HG03342 (cell line): ENCODE results near the gene PLXNA4.

Experiments used
- ATAC-seq: cut with Tn5 transposase; IDR thresholded peaks from one replicate; pipeline ENCODE4 v1.9.1; 2021; ENCODE audit warnings: mild to moderate bottlenecking, moderate library complexity; ENCODE audit not compliant: unreplicated experiment

PLXNA4 gene

GRCh38 chr7:132592936-132593335 is 16.7 kb upstream of the PLXNA4 start:
- ATAC-seq, result no peak

- no peak for ATAC-seq
These were observed 16.1 kb upstream of the PLXNA4 start for GRCh38 chr7:132592231-132592920.

DNA sequence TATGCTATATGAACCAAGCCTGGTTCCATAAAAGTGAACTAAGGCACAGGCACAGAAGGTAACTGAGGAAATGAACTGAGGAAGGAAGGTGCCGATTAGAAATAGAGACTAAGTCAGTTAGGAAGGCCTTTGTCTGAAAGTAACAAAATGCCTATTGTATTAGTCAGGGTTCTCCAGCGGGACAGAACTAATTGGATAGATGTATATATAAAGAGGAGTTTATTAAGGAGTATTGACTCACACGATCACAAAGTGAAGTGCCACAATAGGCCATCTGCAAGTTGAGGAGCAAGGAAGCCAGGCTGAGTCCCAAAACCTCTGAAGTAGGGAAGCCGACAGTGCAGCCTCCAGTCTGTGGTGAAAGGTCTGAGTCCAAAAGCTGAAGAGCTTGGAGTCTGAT is 13.9 kb upstream of the PLXNA4 start:
- no peak for ATAC-seq

DNA sequence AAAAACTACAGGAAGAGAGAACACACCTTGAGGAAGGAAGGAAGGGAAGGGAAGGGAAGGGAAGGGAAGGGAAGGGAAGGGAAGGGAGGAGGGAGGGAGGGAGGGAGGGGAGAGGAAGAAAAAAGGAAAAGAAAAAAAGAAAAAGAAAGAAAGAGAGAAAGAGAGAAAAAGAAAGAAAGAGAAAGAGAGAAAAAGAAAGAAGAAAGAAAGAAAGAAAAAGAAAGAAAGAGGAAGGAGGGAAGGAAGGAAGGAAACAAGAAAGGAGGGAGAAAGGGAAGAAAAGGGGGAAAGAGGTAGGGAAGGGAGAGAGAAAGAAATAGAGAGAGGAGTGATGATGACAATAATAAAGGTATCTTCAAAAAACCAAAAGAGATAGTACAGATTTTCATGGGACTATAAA is 12.3 kb upstream of the PLXNA4 start:
- no peak for ATAC-seq

GRCh38 chr7:132584796-132585494 is 8.7 kb upstream of the PLXNA4 start:
- no peak for ATAC-seq

GRCh38 chr7:132581431-132581830 is 5.2 kb upstream of the PLXNA4 start:
- ATAC-seq, result no peak

GRCh38 chr7:132580717-132581285 is 4.5 kb upstream of the PLXNA4 start:
- ATAC-seq, result peak; percentile 69

DNA sequence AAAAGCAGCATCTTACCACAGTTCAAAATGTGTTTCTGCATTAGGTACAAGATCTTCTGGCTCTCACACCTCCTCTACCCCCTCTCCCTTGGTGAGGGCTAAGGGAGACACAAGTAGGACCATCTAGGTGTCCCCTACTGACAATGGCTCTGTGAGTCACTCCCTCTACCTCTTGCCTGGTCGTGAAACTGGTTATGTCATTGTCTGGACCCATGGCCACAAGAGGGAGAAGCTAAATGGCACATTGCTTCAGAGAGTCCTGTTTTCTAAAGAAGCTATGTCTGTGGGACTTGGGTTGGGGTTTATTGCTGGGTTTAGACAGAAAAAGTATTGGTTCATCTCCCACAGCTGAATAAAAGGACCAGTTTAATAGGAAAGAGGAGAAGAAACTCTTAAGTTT is 4.0 kb upstream of the PLXNA4 start:
- no peak for ATAC-seq

DNA sequence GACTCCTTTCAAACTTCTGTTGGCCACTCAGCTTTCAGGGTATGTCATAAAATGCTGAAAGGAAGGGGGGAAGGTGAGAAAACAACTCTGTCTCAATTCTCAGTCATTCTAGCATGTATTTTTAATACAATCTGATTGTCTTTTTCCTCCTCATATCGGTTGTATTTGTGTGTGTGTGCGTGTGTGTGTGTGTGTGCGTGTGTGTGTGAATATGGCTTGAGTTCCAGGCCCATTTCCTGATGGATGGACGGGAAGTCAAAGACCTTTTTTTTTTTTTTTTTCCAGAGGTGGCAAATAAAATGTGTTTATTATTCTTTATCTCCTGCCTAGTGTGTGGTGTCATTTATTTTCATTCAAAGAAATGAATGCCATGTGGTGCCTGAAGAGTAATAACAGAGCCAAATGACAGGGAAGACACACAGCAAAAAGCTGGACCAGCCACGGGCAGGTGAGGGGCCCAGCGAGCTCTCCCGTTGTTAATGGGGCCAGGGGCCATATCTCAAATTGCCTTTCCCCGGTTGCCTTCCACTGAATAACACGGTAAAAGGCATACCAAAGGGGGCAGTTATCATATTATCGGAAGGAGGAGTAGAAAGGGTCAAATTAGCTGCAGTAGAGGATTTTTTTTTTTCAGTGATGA is 3.1 kb upstream of the PLXNA4 start:
- ATAC-seq, result no peak

- ATAC-seq, result no peak
These were observed 2.6 kb upstream of the PLXNA4 start for GRCh38 chr7:132578826-132579225.

DNA sequence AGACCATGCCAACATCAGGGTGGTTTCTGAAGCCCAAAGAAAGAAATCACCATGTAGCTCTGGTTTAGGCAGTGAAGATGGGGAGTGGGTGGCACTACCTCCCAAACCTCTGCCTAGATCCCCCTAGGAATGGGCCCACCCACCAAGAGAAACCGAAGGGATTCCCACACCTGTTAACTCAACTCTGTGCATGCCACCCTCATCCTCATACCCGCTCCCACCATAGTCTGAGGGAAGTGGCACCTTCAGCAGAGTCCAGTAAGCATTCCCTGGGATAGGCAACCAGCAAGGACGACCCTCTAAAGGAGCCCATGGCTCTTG is 1.7 kb upstream of the PLXNA4 start:
- ATAC-seq, result no peak

- ATAC-seq, result no peak
These were observed 1.2 kb upstream of the PLXNA4 start for GRCh38 chr7:132577206-132578049.

DNA sequence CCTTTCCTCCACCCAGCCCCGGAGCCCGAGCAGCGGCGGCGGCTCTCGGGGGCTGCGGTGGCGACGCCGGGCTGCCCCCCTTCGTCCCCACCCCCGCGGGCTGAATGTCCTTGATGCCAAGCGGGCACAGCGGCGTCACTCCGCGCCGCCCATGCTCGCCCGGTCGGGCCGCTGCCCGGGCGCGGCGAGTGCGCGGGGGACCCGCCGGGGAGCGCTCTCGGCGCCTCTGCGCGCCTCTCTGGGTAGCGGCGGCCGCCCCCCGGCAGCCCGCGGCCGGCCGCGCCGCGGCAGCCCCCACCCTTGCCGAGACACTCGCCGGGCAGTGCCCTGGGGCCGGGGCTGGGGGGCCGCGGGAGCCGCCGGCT is 433 bp upstream of the PLXNA4 start:
- no peak for ATAC-seq

GRCh38 chr7:132575419-132575981 is 770 bp downstream of the PLXNA4 start:
- ATAC-seq, result no peak

GRCh38 chr7:132574223-132574622 is 2.0 kb downstream of the PLXNA4 start:
- no peak for ATAC-seq

DNA sequence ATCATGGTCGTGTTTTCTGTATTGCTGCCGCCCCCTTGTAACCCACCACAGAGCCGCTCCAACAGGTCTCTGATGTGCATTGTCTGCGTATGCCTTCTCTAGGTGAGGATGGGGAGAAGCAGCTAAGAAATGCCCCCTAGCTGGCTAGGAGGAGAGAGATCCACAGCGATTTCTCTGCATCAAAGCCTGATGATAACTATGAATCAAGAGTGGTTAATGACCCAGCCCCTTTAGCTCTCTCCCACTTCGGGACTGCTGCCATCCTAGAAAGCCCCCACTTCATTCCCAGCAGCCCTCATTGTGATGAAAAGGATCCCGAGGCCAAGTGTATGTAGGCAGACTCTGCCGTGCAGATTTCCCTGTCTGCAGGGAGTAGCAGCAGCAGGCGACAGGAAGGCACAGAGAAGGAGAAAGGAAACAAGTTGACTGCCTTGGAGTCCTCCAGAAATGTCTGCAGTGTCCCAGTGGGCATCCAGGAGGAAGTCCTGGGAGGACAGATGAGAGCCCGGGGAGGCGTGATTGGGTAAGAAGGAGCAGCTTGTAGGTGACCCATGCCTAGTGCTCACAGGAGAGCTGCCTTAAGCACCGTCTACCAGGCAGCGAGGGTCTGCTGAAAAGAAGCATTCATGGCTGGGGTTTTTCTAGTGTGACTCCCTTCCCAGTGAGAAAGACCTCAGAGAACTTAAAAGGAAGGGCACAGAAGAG is 2.9 kb downstream of the PLXNA4 start:
- ATAC-seq, result no peak

DNA sequence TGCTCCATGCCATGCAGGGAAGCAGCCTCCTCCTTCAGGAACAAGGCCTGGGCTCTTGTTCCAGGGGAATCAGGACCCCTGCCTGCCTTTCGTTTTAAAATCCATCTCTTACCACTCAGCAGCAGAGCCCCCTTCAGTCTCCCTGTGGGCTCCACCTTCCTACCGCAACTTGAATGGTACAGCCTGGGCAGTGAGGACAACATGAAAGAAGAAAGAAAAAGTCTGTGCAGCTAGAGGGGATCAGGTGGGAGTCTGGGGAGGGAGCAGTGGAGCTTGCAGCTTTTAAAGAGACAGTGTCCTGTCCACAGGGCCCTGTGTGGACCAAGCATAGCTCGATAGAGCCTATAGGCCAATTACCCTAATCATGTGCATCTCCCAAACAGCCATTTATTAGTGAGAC is 3.7 kb downstream of the PLXNA4 start:
- ATAC-seq, result no peak

DNA sequence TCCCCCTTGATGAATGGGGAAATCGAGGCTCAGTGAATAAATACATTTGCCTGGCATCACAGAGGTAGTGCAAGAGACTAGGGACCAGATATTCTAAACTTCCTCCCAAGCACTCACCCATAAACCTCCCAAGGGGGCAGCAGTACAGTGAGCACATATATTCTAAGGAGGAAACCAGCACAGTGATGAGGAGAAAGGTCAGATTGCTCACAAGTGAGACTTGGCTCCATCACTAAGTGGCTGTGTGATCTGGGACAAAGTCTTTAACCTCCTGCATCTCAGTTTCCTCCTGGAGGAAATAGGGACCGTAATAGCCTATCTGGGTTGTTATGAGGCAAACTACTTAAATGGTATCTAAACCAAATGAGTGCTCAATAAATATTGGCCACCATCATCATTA is 4.3 kb downstream of the PLXNA4 start:
- no peak for ATAC-seq

GRCh38 chr7:132569884-132570614 is 6.2 kb downstream of the PLXNA4 start:
- no peak for ATAC-seq

GRCh38 chr7:132568962-132569361 is 7.3 kb downstream of the PLXNA4 start:
- ATAC-seq, result no peak
